GM21390 (cell line): ENCODE measurements around the gene LRRC18.

Source experiments
- ATAC-seq: cut with Tn5 transposase; IDR thresholded peaks from one replicate; pipeline ENCODE4 v1.9.1; 2021; ENCODE audit not compliant: unreplicated experiment

Gene LRRC18

GRCh38 chr10:48883701-48884100 lies 55.9 kb downstream of the LRRC18 start:
- ATAC-seq, result no peak

DNA sequence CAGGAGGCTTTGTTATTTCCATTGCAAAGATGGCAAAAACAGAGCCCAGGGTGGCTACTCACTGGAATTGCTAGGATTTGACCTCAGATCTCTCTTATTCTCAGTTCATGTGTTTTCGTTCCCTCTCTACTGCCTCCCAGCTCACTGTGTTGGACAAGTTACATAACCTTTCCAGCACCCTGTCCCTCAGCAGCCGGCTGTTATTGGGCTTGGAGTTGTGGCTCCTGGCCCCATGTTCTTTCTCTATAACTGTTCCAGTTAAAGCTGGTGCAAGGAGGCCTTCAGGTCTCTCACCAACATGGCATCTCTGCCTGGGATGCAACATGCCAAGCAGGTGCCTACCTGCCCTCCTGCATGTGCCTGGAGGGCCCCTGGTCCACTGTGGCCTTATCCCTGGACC lies 56.8 kb downstream of the LRRC18 start:
- no peak for ATAC-seq

- ATAC-seq, result no peak
Measured at GRCh38 chr10:48881937-48882336, 57.7 kb downstream of the LRRC18 start.

- ATAC-seq, result no peak
Measured at GRCh38 chr10:48880016-48880705, 59.5 kb downstream of the LRRC18 start.

GRCh38 chr10:48879451-48879850 lies 60.2 kb downstream of the LRRC18 start:
- ATAC-seq, result no peak

- ATAC-seq, result no peak
Measured at GRCh38 chr10:48878091-48878490, 61.5 kb downstream of the LRRC18 start.

DNA sequence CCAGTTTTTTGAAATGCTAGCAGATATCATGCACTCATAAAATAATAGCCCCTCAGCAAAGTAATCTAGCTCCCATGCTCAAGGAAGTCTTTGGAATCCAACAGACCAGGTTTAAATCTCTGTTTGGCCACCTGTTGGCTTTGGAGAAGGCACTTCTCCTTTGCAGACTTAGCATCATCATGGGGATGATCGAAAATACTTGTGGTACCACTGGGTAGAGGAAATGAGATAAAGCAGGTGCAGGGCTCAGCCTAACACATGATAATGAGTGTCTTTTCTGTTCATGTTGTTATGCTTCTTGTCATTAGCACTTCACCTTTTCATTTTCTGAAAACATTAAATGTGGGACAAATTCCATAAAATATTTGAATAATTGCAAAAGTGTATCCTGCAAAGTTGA lies 67.4 kb downstream of the LRRC18 start:
- no peak for ATAC-seq
